Measurements from ENCODE around the gene DOCK10.

Gene DOCK10

GRCh38 chr2:224778474-224778877 is 263.8 kb downstream of the DOCK10 start:
- Histone ChIP-seq H3K27me3 (ENCODE audit: control insufficient read depth, insufficient read depth, low read length) (no peaks in the 10 kb centered on the region), H3K4me3 (ENCODE audit: low read length) (no peak overlapping the region), H3K36me3 (ENCODE audit: insufficient read depth, low read length) (peaks cover 61% of the 10 kb centered on the region), H3K9ac (ENCODE audit: low read depth, low read length) (no peak overlapping the region), H3K4me1 (ENCODE audit: control insufficient read depth, insufficient read depth, low read length) (no peaks in the 10 kb centered on the region), H3K4me2 (ENCODE audit: low read length) (no peak overlapping the region), H3K9me3 (replicated peaks; ENCODE audit: low read length) (no peaks in the 10 kb centered on the region)

- Histone ChIP-seq H3K4me2 (ENCODE audit: low read length) (no peak overlapping the region), H3K9ac (ENCODE audit: low read depth, low read length) (no peak overlapping the region), H3K4me1 (ENCODE audit: control insufficient read depth, insufficient read depth, low read length) (no peaks in the 10 kb centered on the region), H3K36me3 (ENCODE audit: insufficient read depth, low read length) (peaks cover 65% of the 10 kb centered on the region), H3K27me3 (ENCODE audit: control insufficient read depth, insufficient read depth, low read length) (no peaks in the 10 kb centered on the region), H3K4me3 (ENCODE audit: low read length) (no peak overlapping the region), H3K9me3 (replicated peaks; ENCODE audit: low read length) (no peaks in the 10 kb centered on the region)
Observed at GRCh38 chr2:224777559-224777930, 264.7 kb downstream of the DOCK10 start.

GRCh38 chr2:224776795-224777558 is 265.3 kb downstream of the DOCK10 start:
- Histone ChIP-seq H3K27me3 (ENCODE audit: control insufficient read depth, insufficient read depth, low read length) (no peaks in the 10 kb centered on the region), H3K36me3 (ENCODE audit: insufficient read depth, low read length) (peaks cover 65% of the 10 kb centered on the region), H3K4me2 (ENCODE audit: low read length) (no peak overlapping the region), H3K9ac (ENCODE audit: low read depth, low read length) (no peak overlapping the region), H3K4me3 (ENCODE audit: low read length) (no peak overlapping the region), H3K4me1 (ENCODE audit: control insufficient read depth, insufficient read depth, low read length) (no peaks in the 10 kb centered on the region), H3K9me3 (replicated peaks; ENCODE audit: low read length) (no peaks in the 10 kb centered on the region)

- H3K27me3 ChIP-seq (ENCODE audit: control insufficient read depth, insufficient read depth, low read length): no peaks in the 10 kb centered on the region
- no peak overlapping the region for H3K4me3 ChIP-seq (ENCODE audit: low read length)
- H3K9ac ChIP-seq (ENCODE audit: low read depth, low read length): no peak overlapping the region
- no peak overlapping the region for H3K4me2 ChIP-seq (ENCODE audit: low read length)
- H3K9me3 ChIP-seq (replicated peaks; ENCODE audit: low read length): no peaks in the 10 kb centered on the region
- H3K4me1 ChIP-seq (ENCODE audit: control insufficient read depth, insufficient read depth, low read length): no peaks in the 10 kb centered on the region
- peaks cover 63% of the 10 kb centered on the region for H3K36me3 ChIP-seq (ENCODE audit: insufficient read depth, low read length)
Observed at GRCh38 chr2:224775647-224776046, 266.6 kb downstream of the DOCK10 start.

GRCh38 chr2:224774735-224775134 is 267.5 kb downstream of the DOCK10 start:
- Histone ChIP-seq H3K9ac (ENCODE audit: low read depth, low read length) (no peak overlapping the region), H3K9me3 (replicated peaks; ENCODE audit: low read length) (no peaks in the 10 kb centered on the region), H3K4me3 (ENCODE audit: low read length) (no peak overlapping the region), H3K36me3 (ENCODE audit: insufficient read depth, low read length) (peaks cover 64% of the 10 kb centered on the region), H3K4me1 (ENCODE audit: control insufficient read depth, insufficient read depth, low read length) (no peaks in the 10 kb centered on the region), H3K4me2 (ENCODE audit: low read length) (no peak overlapping the region), H3K27me3 (ENCODE audit: control insufficient read depth, insufficient read depth, low read length) (no peaks in the 10 kb centered on the region)

- H3K9me3 ChIP-seq (replicated peaks; ENCODE audit: low read length): no peaks in the 10 kb centered on the region
- H3K9ac ChIP-seq (ENCODE audit: low read depth, low read length): no peak overlapping the region
- no peaks in the 10 kb centered on the region for H3K4me1 ChIP-seq (ENCODE audit: control insufficient read depth, insufficient read depth, low read length)
- no peaks in the 10 kb centered on the region for H3K27me3 ChIP-seq (ENCODE audit: control insufficient read depth, insufficient read depth, low read length)
- H3K4me2 ChIP-seq (ENCODE audit: low read length): no peak overlapping the region
- peaks cover 81% of the 10 kb centered on the region for H3K36me3 ChIP-seq (ENCODE audit: insufficient read depth, low read length)
- H3K4me3 ChIP-seq (ENCODE audit: low read length): no peak overlapping the region
Observed at GRCh38 chr2:224772494-224772893, 269.8 kb downstream of the DOCK10 start.

- H3K9me3 ChIP-seq (replicated peaks; ENCODE audit: low read length): no peaks in the 10 kb centered on the region
- H3K36me3 ChIP-seq (ENCODE audit: insufficient read depth, low read length): peaks cover 86% of the 10 kb centered on the region
- H3K4me3 ChIP-seq (ENCODE audit: low read length): no peak overlapping the region
- H3K4me2 ChIP-seq (ENCODE audit: low read length): no peak overlapping the region
- no peaks in the 10 kb centered on the region for H3K4me1 ChIP-seq (ENCODE audit: control insufficient read depth, insufficient read depth, low read length)
- no peak overlapping the region for H3K9ac ChIP-seq (ENCODE audit: low read depth, low read length)
- no peaks in the 10 kb centered on the region for H3K27me3 ChIP-seq (ENCODE audit: control insufficient read depth, insufficient read depth, low read length)
Observed at GRCh38 chr2:224769489-224769888, 272.8 kb downstream of the DOCK10 start.

- Histone ChIP-seq H3K9me3 (replicated peaks; ENCODE audit: low read length) (no peaks in the 10 kb centered on the region), H3K36me3 (ENCODE audit: insufficient read depth, low read length) (peaks cover 74% of the 10 kb centered on the region), H3K4me1 (ENCODE audit: control insufficient read depth, insufficient read depth, low read length) (no peaks in the 10 kb centered on the region), H3K4me3 (ENCODE audit: low read length) (no peak overlapping the region), H3K27me3 (ENCODE audit: control insufficient read depth, insufficient read depth, low read length) (no peaks in the 10 kb centered on the region), H3K4me2 (ENCODE audit: low read length) (no peak overlapping the region), H3K9ac (ENCODE audit: low read depth, low read length) (no peak overlapping the region)
Observed at GRCh38 chr2:224764565-224765236, 277.6 kb downstream of the DOCK10 start.

GRCh38 chr2:224757934-224758548 is 284.2 kb downstream of the DOCK10 start:
- Histone ChIP-seq H3K27me3 (ENCODE audit: control insufficient read depth, insufficient read depth, low read length) (no peaks in the 10 kb centered on the region), H3K9me3 (replicated peaks; ENCODE audit: low read length) (peaks cover 9% of the 10 kb centered on the region), H3K4me3 (ENCODE audit: low read length) (no peak overlapping the region)

GRCh38 chr2:224753743-224754540 is 288.3 kb downstream of the DOCK10 start:
- H3K4me3 ChIP-seq (ENCODE audit: low read length): no peak overlapping the region
- H3K9me3 ChIP-seq (replicated peaks; ENCODE audit: low read length): peaks cover 9% of the 10 kb centered on the region
- no peaks in the 10 kb centered on the region for H3K27me3 ChIP-seq (ENCODE audit: control insufficient read depth, insufficient read depth, low read length)
- no peak overlapping the region for H3K4me2 ChIP-seq (ENCODE audit: low read length)
- no peak overlapping the region for H3K9ac ChIP-seq (ENCODE audit: low read depth, low read length)
- peaks cover 4% of the 10 kb centered on the region for H3K4me1 ChIP-seq (ENCODE audit: control insufficient read depth, insufficient read depth, low read length)
- H3K36me3 ChIP-seq (ENCODE audit: insufficient read depth, low read length): peaks cover 11% of the 10 kb centered on the region

More at GRCh38 chr2:224757934-224758548, 284.2 kb downstream of the DOCK10 start:
- Histone ChIP-seq H3K36me3 (ENCODE audit: insufficient read depth, low read length) (peaks cover 37% of the 10 kb centered on the region), H3K4me1 (ENCODE audit: control insufficient read depth, insufficient read depth, low read length) (peaks cover 4% of the 10 kb centered on the region), H3K9ac (ENCODE audit: low read depth, low read length) (no peak overlapping the region), H3K4me2 (ENCODE audit: low read length) (no peak overlapping the region)

GRCh38 chr2:224751996-224752698 is 290.1 kb downstream of the DOCK10 start:
- H3K4me3 ChIP-seq (ENCODE audit: low read length): no peak overlapping the region
- no peak overlapping the region for H3K4me2 ChIP-seq (ENCODE audit: low read length)
- H3K9me3 ChIP-seq (replicated peaks; ENCODE audit: low read length): no peaks in the 10 kb centered on the region
- no peaks in the 10 kb centered on the region for H3K27me3 ChIP-seq (ENCODE audit: control insufficient read depth, insufficient read depth, low read length)
- H3K9ac ChIP-seq (ENCODE audit: low read depth, low read length): no peak overlapping the region
- no peaks in the 10 kb centered on the region for H3K36me3 ChIP-seq (ENCODE audit: insufficient read depth, low read length)
- H3K4me1 ChIP-seq (ENCODE audit: control insufficient read depth, insufficient read depth, low read length): peaks cover 4% of the 10 kb centered on the region

All from skeletal muscle satellite cell (primary cell).